H9 (cell line): Measurements from ENCODE around the gene THSD4. TPM values are rescaled to one million over a fixed set of nuclear protein-coding genes. Genes with fewer than 3 reads are reported as not detected.

Source experiments
- DNase-seq: peaks from one replicate; pipeline ENCODE4 v3.0.0-alpha.2; 2017
- H2AFZ ChIP-seq: one replicate; pipeline ENCODE4 v1.6.1; 2013; ENCODE audit warnings: mild to moderate bottlenecking, low read length, control low read depth, moderate library complexity
- H2AK5ac ChIP-seq: 2 replicates; pipeline ENCODE4 v1.6.1; 2013; ENCODE audit warnings: low read length, control low read depth, mixed read lengths; ENCODE audit not compliant: insufficient read length
- H2BK120ac ChIP-seq: one replicate; pipeline ENCODE4 v1.6.1; 2013; ENCODE audit warnings: low read depth, mild to moderate bottlenecking, low read length, control low read depth, inconsistent platforms; ENCODE audit not compliant: poor library complexity, severe bottlenecking
- H2BK12ac ChIP-seq: 2 replicates; pipeline ENCODE4 v1.6.1; 2013; ENCODE audit warnings: low read length, control low read depth, mixed read lengths, low read depth; ENCODE audit not compliant: insufficient read length
- H2BK15ac ChIP-seq: 2 replicates; pipeline ENCODE4 v1.6.1; 2013; ENCODE audit warnings: low read depth, low read length, control low read depth
- H2BK20ac ChIP-seq: one replicate; pipeline ENCODE4 v1.6.1; 2013; ENCODE audit warnings: low read depth, mild to moderate bottlenecking, low read length, control low read depth, inconsistent platforms; ENCODE audit not compliant: poor library complexity, severe bottlenecking
- H2BK5ac ChIP-seq: 2 replicates; pipeline ENCODE4 v1.6.1; 2013; ENCODE audit warnings: low read length, control low read depth, mixed read lengths; ENCODE audit not compliant: insufficient read length
- H3K14ac ChIP-seq: 2 replicates; pipeline ENCODE4 v1.6.1; 2013; ENCODE audit warnings: low read length, control low read depth; ENCODE audit not compliant: insufficient read depth
- H3K18ac ChIP-seq: 2 replicates; pipeline ENCODE4 v1.6.1; 2013; ENCODE audit warnings: low read depth, mild to moderate bottlenecking, mixed read lengths, low read length, control low read depth; ENCODE audit not compliant: insufficient read length
- H3K23ac ChIP-seq: 2 replicates; pipeline ENCODE4 v1.6.1; 2013; ENCODE audit warnings: low read length, control low read depth, mixed read lengths, low read depth; ENCODE audit not compliant: insufficient read length
- H3K23me2 ChIP-seq: 2 replicates; pipeline ENCODE4 v1.6.1; 2013; ENCODE audit warnings: low read depth, mild to moderate bottlenecking, mixed read lengths, low read length, control low read depth; ENCODE audit not compliant: insufficient read length, poor library complexity, severe bottlenecking
- H3K27ac ChIP-seq: 2 replicates; pipeline ENCODE4 v1.5.1; 2013; ENCODE audit warnings: low read length, control low read depth, mixed read lengths, low read depth; ENCODE audit not compliant: insufficient read length
- H3K27me3 ChIP-seq: 2 replicates; pipeline ENCODE4 v1.6.1; 2013; ENCODE audit warnings: low read length, control low read depth, inconsistent platforms; ENCODE audit not compliant: insufficient read depth
- H3K4ac ChIP-seq: 2 replicates; pipeline ENCODE4 v1.6.1; 2013; ENCODE audit warnings: low read depth, mild to moderate bottlenecking, control low read depth, inconsistent platforms, low read length, moderate library complexity
- H3K4me1 ChIP-seq: 2 replicates; pipeline ENCODE4 v1.6.1; 2013; ENCODE audit warnings: low read length, control low read depth, inconsistent platforms; ENCODE audit not compliant: insufficient read depth
- H3K4me2 ChIP-seq: 2 replicates; pipeline ENCODE4 v1.6.1; 2013; ENCODE audit warnings: low read length, control low read depth, mixed read lengths; ENCODE audit not compliant: insufficient read length, insufficient read depth
- H3K56ac ChIP-seq: 2 replicates; pipeline ENCODE4 v1.6.1; 2013; ENCODE audit warnings: low read depth, mild to moderate bottlenecking, mixed read lengths, low read length, control low read depth; ENCODE audit not compliant: insufficient read length
- H3K79me1 ChIP-seq: 2 replicates; pipeline ENCODE4 v1.6.1; 2013; ENCODE audit warnings: low read depth, mild to moderate bottlenecking, moderate library complexity, low read length, control low read depth, inconsistent platforms; ENCODE audit not compliant: insufficient read depth, poor library complexity, severe bottlenecking
- H3K79me2 ChIP-seq: 2 replicates; pipeline ENCODE4 v1.6.1; 2013; ENCODE audit warnings: low read length, control low read depth, inconsistent platforms; ENCODE audit not compliant: insufficient read depth
- H3K9ac ChIP-seq: 2 replicates; pipeline ENCODE4 v1.6.1; 2013; ENCODE audit warnings: low read length, control low read depth, mixed read lengths; ENCODE audit not compliant: insufficient read length; ENCODE audit errors: extremely low read depth
- H3K9me3 ChIP-seq: one replicate; pipeline ENCODE4 v1.6.1; 2013; ENCODE audit warnings: low read depth, low read length, inconsistent platforms; ENCODE audit not compliant: control insufficient read depth
- H3T11ph ChIP-seq: one replicate; pipeline ENCODE4 v1.6.1; 2013; ENCODE audit warnings: mild to moderate bottlenecking, low read length, control low read depth, inconsistent platforms
- H4K20me1 ChIP-seq: one replicate; pipeline ENCODE4 v1.6.1; 2013; ENCODE audit not compliant: control insufficient read depth, insufficient read length, insufficient read depth
- H4K5ac ChIP-seq: 2 replicates; pipeline ENCODE4 v1.6.1; 2013; ENCODE audit warnings: low read depth, mild to moderate bottlenecking, mixed read lengths, low read length, control low read depth; ENCODE audit not compliant: insufficient read length
- H4K8ac ChIP-seq: replicated peaks from 2 replicates; pipeline ENCODE4 v1.6.1; 2013; ENCODE audit warnings: low read length, control low read depth, mixed read lengths, low read depth; ENCODE audit not compliant: insufficient read length
- H4K91ac ChIP-seq: 2 replicates; pipeline ENCODE4 v1.6.1; 2013; ENCODE audit warnings: low read depth, mild to moderate bottlenecking, moderate library complexity, mixed read lengths, low read length, control low read depth; ENCODE audit not compliant: insufficient read length
- H3K27ac Mint-ChIP-seq, 3 experiments: 2 replicates in 2 of 3; 3 replicates in 1 of 3; pipeline ENCODE4 v1.8.0; 2020 to 2021; ENCODE audit warnings: mixed read lengths in 3 of 3, mild to moderate bottlenecking in 1 of 3, moderate library complexity in 1 of 3
- H3K27me3 Mint-ChIP-seq: 2 replicates; pipeline ENCODE4 v1.8.0; 2021; ENCODE audit warnings: low read depth, mild to moderate bottlenecking, moderate library complexity, mixed read lengths
- H3K36me3 Mint-ChIP-seq, 3 experiments: 2 replicates in 2 of 3; 3 replicates in 1 of 3; pipeline ENCODE4 v1.8.0; 2020 to 2021; ENCODE audit warnings: low read depth in 3 of 3, mixed read lengths in 3 of 3; ENCODE audit not compliant: insufficient read depth in 1 of 3
- H3K4me1 Mint-ChIP-seq, 2 experiments: 2 replicates each; pipeline ENCODE4 v1.8.0; 2020; ENCODE audit warnings: mixed read lengths in 2 of 2
- H3K4me3 Mint-ChIP-seq, 2 experiments: 2 replicates in 1 of 2; 3 replicates in 1 of 2; pipeline ENCODE4 v1.8.0; 2020 to 2021; ENCODE audit warnings: mild to moderate bottlenecking in 2 of 2, mixed read lengths in 2 of 2, moderate library complexity in 1 of 2
- H3K9me3 Mint-ChIP-seq, 2 experiments: 2 replicates in 1 of 2; 3 replicates in 1 of 2; pipeline ENCODE4 v1.8.0; 2020; ENCODE audit warnings: mild to moderate bottlenecking in 2 of 2, mixed read lengths in 2 of 2, moderate library complexity in 1 of 2
- WGBS: extraction: QIAGEN DNeasy Blood & Tissue Kit; methylation state at CpG from one replicate; pipeline ENCODE4 v1.1.7; 2013; ENCODE audit warnings: missing lambda C conversion rate, low lambda C conversion rate, mixed read lengths; ENCODE audit not compliant: insufficient read length; ENCODE audit errors: extremely low coverage; 5-methylcytosine and 5-hydroxymethylcytosine counted together
- total RNA-seq: library from RNA; stranded (reverse); gene quantifications from 2 replicates; pipeline ENCODE4 v1.2.1, GENCODE V29; 2021
- TF ChIP-seq, protein P1 (sequence below): fragments of 200-600 bp; sonication (generic); conservative IDR thresholded peaks from 3 replicates; pipeline ENCODE4 v1.8.0; 2021; ENCODE audit warnings: antibody characterized with exemption, mild to moderate bottlenecking

The THSD4 gene
- total RNA-seq, 1 experiment from 2014 or later = 5.5 TPM

GRCh38 chr15:71088683-71089082 is 26.6 kb upstream of the THSD4 start:
- DNase-seq = no peak
- Histone ChIP-seq H3K4ac (no peak overlapping the region), H3K23ac (no peak overlapping the region), H3T11ph (no peak overlapping the region), H2BK120ac (no peak overlapping the region), H3K27me3 (peaks cover 15% of the 10 kb centered on the region; the same call in 1 of the 2 replicates), H3K56ac (no peak overlapping the region), H2AK5ac (no peak overlapping the region), H2BK5ac (no peak overlapping the region), H2BK20ac (no peak overlapping the region), H4K5ac (no peak overlapping the region), H3K14ac (no peak overlapping the region), H2AFZ (no peak overlapping the region), H3K4me1 (peaks cover 10% of the 10 kb centered on the region; the same call in 1 of the 2 replicates), H3K27ac (no peak overlapping the region), H3K18ac (no peak overlapping the region), H3K9me3 (no peaks in the 10 kb centered on the region), H4K20me1 (no peaks in the 10 kb centered on the region), H2BK15ac (no peak overlapping the region), H3K79me2 (no peaks in the 10 kb centered on the region), H4K8ac (no peak overlapping the region), H2BK12ac (no peak overlapping the region), H3K4me2 (no peak overlapping the region), H3K9ac (no peak overlapping the region), H3K79me1 (no peaks in the 10 kb centered on the region), H3K23me2 (no peaks in the 10 kb centered on the region), H4K91ac (no peak overlapping the region)
- no peak overlapping the region for H3K4me3 Mint-ChIP-seq
- no CpG with 5 or more reads among the region's 1 CpG for WGBS
- H3K9me3 Mint-ChIP-seq = peaks cover 22 to 31% of the 10 kb centered on the region in 2 experiments
- peaks cover 3 to 25% (median 7%) of the 10 kb centered on the region in 3 experiments; a peak in 5 of 7 replicates for H3K36me3 Mint-ChIP-seq
- H3K27me3 Mint-ChIP-seq = peaks cover 98% of the 10 kb centered on the region
- peaks cover 27 to 28% of the 10 kb centered on the region in 2 experiments for H3K4me1 Mint-ChIP-seq
- TF ChIP-seq, protein P1, sequence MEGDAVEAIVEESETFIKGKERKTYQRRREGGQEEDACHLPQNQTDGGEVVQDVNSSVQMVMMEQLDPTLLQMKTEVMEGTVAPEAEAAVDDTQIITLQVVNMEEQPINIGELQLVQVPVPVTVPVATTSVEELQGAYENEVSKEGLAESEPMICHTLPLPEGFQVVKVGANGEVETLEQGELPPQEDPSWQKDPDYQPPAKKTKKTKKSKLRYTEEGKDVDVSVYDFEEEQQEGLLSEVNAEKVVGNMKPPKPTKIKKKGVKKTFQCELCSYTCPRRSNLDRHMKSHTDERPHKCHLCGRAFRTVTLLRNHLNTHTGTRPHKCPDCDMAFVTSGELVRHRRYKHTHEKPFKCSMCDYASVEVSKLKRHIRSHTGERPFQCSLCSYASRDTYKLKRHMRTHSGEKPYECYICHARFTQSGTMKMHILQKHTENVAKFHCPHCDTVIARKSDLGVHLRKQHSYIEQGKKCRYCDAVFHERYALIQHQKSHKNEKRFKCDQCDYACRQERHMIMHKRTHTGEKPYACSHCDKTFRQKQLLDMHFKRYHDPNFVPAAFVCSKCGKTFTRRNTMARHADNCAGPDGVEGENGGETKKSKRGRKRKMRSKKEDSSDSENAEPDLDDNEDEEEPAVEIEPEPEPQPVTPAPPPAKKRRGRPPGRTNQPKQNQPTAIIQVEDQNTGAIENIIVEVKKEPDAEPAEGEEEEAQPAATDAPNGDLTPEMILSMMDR = no peak
- H3K27ac Mint-ChIP-seq = no peak overlapping the region
